Stimulated activated CD4-positive, alpha-beta T cell treated with anti-CD3 and anti-CD28 coated beads, Interleukin-2, amount 100 ng/mL, for 48 hours (primary cell): ENCODE results near the gene MCTP2.

Experiments used
- DNase-seq, 2 donors: peaks; one replicate each; pipeline ENCODE4 v3.0.0-alpha.2; 2020

MCTP2 gene

GRCh38 chr15:94230883-94231722 is at the start of gene MCTP2:
TSS of gene MCTP2 (plus strand) at chr15:94231561. CDS start at chr15:94298266, 66,705 bp downstream.
- peak; percentile 64 to 70 for DNase-seq

DNA sequence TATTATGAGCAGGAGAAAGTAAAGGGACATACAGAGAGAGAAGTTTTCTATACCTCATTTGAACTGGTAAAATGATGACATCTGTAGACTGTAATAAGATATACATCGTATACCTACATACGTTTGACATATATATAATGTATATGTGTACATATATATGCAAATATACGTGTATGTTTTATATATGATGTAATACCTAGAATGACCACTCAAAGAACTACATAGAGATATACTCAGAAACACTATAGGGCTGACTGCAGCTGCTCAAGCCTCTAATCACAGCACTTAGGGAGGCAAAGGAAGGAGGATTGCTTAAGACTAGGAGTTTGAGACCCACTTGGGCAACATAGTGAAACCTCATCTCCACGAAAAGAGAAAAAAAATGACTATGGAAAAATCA is 48.5 kb upstream of the MCTP2 start:
- DNase-seq = no peak

GRCh38 chr15:94185547-94186236 is 45.7 kb upstream of the MCTP2 start:
- no peak for DNase-seq

- DNase-seq = no peak
These were observed 44.5 kb upstream of the MCTP2 start for GRCh38 chr15:94186770-94187331.

DNA sequence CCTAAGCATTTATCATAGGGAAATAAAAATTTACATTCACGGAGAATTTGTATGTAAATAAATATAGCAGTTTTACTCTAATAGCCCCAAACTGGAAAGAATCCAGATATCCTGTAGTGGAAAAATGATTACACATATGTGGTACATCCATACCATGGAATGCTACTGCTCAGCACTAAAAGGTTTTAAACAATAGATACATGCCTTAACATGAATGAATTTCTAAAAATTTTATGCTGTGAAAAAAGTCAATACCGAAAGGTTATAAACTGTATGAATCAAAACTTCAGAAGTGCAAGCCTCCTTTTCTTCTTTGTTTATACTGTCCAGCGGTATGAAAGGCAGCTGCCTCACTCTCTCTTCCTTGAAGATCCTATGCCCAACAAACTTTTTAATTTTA is 37.5 kb upstream of the MCTP2 start:
- DNase-seq = no peak

DNA sequence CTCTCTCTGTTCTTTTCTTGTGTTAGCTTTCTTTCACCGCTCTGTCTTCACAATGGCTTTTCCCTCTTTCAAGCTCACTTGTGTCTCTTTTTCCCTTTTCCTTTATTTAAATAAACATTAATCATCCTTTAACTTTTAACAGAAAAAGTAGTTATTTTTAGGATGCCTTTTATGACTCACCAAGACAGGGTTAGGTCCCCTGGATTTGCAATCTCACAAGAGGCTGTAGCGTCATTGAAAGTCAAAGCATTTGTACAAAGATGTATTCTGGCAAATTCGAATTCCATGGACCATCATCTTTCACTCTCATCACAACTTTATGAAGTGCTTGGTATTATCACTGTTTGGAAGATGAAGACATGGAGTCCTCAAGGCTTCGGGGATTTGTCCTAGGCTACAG is 34.8 kb upstream of the MCTP2 start:
- no peak for DNase-seq

- DNase-seq = no peak
These were observed 32.7 kb upstream of the MCTP2 start for GRCh38 chr15:94198633-94199032.

DNA sequence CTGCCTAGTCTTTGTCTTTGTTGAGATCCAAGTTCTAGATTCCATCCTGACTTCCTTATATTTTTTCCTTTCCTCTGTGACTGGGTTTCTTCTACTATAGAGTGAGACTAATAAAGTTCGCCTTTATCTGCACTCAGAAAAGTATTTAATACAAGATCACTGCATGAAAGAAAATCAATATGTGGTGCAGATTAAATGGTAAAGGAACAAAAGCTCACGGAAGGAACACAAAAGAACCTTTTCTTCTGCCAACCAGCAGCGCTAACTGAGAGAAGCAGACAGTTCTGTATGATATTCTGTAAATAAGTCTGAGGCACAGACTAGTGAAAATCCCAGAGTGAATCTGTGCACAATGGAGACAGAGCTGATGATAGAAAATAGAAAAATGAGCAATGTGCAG is 31.6 kb upstream of the MCTP2 start:
- DNase-seq = no peak

DNA sequence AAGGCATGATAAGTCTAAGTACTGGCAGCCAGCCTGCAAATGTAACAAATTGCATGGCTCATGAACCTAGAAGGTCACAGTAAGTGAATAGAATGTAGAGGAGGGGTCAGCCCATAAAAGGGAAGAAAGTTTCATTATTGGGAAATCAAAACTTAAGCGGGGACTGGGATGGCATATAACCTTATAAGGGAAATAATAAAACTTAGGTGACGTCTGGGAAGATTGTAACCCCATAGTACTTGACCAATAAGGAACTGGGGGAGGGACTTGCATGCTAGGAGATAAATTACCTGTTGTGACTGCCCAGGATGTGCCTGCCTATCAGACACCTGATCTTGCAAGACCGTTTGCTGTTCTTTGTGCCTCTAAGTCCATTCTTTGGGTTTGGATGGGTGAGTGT is 28.1 kb upstream of the MCTP2 start:
- no peak for DNase-seq

DNA sequence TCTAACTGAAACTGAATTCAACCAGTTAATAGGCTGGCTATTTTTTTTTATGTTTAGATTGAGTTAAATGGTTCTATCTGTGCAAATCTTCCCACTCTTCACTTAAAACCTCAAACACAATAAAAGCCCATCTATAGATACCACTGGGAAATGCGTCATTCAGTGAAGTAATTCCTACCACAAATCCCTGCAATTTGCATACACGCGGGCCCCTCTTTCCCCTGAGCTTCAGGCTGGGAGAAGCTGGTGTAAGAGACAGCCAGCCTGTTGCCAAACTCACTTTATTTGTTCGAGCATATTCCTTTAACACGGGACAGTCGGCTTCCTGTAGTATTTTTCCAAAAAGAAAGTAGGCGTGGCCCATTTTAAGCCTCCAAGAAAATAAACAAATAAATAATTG is 26.0 kb upstream of the MCTP2 start:
- no peak for DNase-seq

GRCh38 chr15:94206463-94207167 is 24.7 kb upstream of the MCTP2 start:
- peak; percentile 13 to 21 for DNase-seq

- DNase-seq = no peak
These were observed 19.1 kb upstream of the MCTP2 start for GRCh38 chr15:94212291-94212690.

DNA sequence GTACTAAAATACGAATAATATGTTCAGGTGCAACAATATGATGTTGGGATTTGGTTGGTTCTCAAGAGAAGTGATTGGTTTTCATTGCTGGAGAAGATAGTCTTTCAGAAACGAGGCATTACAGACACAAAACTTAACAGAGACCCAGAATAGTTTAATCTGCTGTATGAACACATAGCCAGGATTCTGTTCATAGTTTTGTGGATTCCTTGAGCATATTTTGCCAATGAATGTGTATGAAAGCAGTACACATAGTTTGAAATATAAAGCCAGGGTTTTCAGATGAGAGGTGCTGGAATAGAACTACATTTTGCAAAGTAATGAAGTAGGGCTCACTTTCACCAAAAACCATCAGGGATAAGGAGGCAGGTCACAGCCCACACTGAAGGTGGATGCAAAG is 5.7 kb upstream of the MCTP2 start:
- no peak for DNase-seq

DNA sequence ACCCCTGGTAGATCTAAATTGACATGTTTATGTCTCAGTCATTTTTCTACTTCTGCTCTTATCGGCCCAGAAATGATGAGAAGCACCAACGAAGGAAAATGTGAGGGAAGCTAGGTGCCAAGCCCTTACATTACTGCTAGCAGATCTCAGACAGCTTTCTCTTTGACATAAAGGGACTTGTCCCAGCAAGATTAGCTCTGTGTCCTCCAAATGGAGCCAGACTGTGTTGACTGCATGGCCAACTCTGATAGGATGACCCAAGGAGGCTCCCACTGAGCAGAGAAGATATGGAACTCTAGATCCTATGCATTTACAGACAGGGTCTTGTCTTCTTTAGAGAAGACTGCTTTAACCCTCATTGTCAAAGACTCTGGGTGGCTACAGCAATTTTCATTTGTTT is 2.8 kb upstream of the MCTP2 start:
- DNase-seq = no peak

DNA sequence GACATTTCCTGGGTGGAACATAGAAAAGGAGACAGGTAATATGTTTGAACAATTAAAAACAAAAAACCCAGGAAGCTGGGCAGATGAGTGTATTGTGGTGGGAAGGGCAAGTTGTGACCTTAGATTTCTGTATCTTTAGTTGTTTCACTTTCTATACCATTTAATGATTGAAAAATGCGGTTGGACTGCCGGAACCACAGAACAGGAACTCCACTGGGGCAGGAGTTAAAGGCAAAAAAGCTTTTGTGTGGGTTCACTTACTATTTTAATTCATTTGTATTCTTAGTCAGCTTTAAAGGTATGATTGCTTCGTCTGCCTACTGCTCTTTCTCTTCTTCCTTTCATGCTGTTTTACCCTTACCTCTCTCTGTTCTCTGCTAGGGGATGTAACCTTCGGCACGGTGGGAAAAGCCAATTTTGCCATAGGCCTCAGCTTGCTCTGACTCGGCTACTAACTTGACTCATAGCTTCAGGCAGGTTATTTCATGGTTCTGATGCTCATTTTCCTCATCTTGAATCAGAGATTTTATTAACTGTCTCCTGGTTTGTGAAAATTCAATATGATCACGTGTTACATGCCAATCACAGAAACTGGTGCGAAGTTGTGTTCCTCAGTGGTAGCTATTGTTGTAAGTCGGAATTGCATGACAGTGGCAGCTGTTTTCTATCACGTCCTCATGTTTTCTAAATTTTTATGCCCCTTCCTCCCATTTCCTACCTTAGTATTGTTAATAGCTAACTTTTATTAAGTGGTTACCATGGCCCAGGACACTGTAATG is 1.6 kb upstream of the MCTP2 start:
- peak in 1 of 2 donors; percentile 27 for DNase-seq

- no peak for DNase-seq
These were observed 904 bp upstream of the MCTP2 start for GRCh38 chr15:94230431-94230882.

DNA sequence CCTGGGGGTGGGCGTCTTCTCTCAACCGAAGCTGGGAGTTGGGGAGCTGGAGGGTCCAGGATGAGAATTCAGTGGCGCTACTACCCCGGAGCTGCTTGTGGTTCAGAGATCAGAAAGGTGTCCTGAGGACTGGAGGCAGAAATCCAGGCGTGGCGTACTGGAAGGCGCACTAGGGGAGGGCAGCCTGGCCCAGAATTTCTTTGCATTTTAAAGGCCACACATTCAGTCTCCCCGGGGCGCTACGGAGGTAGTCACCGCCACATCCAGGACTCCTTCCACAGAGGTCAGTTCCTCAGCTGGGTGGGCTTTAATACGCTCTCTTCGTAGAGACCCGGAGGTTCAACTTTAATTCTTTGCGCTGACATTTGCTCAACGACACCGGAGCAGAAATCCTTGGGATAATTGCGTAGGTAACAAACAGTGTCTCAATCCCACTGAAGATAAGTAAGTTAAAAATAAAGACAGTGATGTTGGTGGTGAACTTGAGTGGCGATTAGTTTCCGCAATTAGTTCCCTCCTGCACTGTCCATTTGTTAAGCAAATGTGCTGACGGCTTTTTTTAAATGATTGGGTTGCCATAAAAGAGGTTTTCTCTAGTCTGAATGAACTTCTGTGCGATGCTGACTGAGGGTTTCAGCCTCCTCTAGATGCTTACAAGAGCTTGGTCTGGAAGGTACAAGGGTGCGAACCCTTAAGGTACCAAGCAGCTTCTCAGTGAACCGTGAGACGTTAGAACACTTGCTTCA is 535 bp downstream of the MCTP2 start:
- DNase-seq = no peak

DNA sequence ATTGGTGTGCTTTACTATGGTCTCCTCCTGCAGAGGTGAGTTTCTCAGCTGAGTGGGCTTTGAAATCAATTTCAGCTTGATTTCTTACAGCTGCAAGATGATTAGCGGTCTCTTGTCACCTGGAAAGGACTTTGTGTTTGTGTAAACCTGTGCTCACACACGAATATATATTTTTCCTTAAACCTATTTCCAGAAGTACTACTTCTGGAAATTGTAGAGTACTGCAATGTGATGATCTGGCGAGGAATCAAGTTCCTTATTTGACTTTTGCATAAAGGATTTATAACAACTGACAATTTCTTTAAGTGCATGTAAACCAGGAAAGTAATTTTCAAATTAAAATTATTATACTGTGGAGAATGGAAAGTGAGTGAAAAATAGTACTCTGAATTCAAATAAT is 2.1 kb downstream of the MCTP2 start:
- no peak for DNase-seq

DNA sequence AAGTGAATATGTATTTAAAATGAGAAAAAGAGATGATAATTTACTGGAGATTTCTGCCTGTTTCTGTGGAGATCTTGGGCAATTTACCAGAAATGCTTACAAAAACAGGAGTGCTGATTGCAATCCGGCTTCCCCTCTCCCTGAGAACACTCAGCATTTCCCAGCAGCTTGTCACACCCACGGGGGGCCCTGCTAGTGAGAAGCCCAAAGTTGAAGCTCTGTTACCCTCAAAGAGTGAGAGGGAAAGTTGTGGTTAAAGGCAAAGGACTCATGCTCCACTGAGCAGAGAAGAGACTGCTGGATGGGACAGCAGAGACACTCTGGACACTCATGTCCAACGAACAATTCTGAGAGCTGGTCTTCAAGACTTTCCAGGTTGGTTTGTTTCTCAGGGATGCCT is 2.9 kb downstream of the MCTP2 start:
- peak; percentile 36 for DNase-seq

GRCh38 chr15:94235041-94235440 is 3.7 kb downstream of the MCTP2 start:
- DNase-seq = no peak

GRCh38 chr15:94235646-94236045 is 4.3 kb downstream of the MCTP2 start:
- no peak for DNase-seq

- DNase-seq = no peak
These were observed 5.2 kb downstream of the MCTP2 start for GRCh38 chr15:94236608-94237007.
